Measurements from ENCODE around the gene BATF3.
"Not testable (repeated sequence)": the region's sequence is repeated elsewhere in the genome, so short reads cannot be mapped to it uniquely, and the experiment has no call there.

Gene BATF3

GRCh38 chr1:212683357-212683722, 16.3 kb downstream of the BATF3 start:
- DNase-seq, result no peak

GRCh38 chr1:212680680-212681389, 18.8 kb downstream of the BATF3 start:
- no peak for DNase-seq

GRCh38 chr1:212678456-212679410, 20.9 kb downstream of the BATF3 start:
- DNase-seq, result no peak

GRCh38 chr1:212677573-212677972, 22.1 kb downstream of the BATF3 start:
- DNase-seq, result no peak

DNA sequence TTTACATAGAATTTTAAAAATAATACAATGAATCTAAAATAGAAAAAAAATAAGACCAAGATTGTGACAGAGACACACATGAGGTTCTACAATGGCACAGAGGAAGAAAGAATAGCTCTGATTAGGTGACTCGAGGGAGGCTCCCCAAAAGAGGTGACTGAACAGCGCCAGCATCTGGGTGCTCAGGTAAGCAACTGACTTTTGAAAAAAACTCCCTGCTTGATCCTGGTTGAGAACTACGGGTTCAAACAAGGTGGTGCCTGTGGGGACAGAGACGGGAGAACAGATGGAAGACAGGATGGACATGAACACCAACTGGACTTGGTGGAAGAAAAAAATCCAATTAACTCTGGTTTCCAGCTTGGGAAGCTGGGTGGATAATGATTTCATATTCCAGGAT, 22.5 kb downstream of the BATF3 start:
- no peak for DNase-seq

GRCh38 chr1:212675675-212676074, 24.0 kb downstream of the BATF3 start:
- no peak for DNase-seq

DNA sequence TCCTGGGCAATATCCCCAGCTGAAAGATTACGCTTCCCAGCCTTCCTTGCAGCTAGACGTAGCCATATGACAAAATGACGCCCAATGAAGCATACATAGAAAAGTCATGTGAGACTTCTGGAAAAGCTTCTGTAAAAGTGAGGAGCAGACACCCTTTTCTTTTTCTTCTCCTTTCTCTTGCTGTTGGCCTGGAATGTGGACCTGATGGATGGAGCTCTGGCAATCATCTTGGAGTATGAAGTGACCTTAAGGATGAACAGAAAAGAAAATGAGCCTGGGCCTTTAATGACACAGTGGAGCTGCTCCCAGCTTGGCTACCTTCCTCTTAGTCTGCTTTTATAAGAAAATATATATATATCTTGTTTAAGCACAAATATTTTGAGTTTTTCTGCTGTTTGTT, 24.8 kb downstream of the BATF3 start:
- DNase-seq, result no peak

DNA sequence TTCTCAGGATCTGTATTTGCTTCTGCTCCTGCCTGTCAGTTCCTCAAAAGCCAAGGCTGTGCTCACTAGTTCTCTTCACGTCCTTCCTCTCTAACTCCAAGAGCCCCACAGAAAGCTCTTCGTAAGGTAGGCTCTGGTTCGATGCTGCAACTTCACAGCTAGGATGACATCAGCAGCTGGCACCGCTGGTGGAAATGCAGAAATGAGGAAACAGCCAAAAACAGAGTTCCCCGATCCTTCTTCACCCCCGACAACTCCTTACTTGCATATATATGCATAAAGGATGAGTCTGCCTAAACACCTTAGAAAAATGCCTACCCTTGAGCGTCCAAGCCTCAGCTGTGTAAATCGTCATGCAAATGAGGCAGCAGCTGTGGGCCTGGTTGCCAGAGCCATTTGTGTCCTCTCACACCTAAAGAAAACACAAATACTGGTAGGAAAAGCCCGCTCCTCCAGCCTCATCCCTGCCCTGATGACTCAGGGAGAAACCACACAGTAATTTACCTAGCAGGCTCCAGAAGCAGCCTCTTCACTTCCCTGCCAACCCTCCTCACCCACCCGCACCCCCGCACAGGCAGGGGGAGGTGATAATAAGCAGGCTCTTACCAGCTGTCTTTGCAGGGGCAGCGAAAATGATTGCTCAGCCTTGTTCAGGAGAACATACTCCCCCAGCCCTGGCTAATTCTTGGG, 28.2 kb downstream of the BATF3 start:
- peak; percentile 39 for DNase-seq

- DNase-seq, result no peak
Observed at GRCh38 chr1:212670882-212671281, 28.8 kb downstream of the BATF3 start.

- DNase-seq, result no peak
Observed at GRCh38 chr1:212670301-212670700, 29.3 kb downstream of the BATF3 start.

GRCh38 chr1:212669600-212669999, 30.0 kb downstream of the BATF3 start:
- DNase-seq, result no peak

DNA sequence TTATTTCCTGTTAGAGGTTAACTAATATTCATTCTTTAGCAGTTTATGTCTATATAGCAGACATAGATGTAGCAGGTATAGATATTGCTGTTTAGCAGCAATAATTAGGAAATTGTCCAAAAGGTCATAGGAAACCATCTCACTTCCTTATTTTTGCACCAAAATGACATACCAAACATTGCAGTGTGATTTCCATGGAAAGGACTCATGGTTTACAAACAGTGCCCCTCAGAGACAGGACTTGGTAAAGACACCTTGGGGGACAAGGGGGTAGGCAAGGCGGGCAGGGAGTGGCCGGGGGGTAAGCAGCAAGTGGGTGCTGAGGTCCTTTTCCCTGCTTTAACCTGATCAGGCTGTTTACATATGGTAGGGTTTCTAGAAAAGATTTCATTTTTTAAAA, 30.5 kb downstream of the BATF3 start:
- DNase-seq, result no peak

- no peak for DNase-seq
Observed at GRCh38 chr1:212668477-212668876, 31.2 kb downstream of the BATF3 start.

DNA sequence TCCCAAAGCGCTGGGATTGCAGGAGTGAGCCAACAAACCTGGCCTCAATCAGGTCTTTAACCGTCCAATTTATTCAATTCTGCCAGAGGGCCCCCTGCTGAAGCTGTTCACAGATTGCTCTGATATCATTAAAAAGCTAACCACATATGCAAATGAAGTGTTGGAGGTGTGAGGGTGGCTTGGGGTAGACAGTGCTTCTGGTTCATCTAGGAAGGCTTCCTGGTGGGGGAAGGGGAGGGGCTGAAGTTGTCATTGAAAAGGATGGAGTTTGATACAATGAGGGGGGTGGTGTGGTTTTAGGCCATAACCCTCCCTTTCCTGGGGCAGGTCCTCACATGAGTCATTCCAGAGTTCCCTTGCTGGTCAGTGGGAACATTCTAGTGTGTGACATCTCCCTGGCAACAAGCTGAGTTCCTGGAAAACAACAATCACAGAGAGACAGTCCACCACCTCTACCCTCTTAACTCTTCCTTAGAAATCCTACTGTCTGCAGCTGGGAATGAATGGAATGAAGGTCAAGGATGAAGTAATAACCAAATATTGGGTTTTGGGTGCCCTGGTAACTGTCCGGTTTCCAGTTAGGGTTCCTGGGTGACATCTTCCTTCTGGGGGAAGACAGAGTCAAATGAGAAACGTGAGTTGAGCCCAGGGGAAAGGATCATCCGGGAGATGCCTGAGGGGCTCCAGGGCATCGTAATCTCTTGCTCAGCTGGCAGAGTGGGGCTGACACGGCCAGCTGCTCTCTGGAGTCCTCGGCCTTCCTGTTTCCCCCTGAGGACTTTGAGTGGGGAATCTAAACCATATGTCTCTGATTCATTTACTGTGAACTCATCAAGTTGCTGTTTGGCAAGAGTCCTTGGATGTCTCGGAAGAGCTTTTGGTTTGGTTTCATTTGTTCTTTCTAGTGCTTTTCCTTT, 32.2 kb downstream of the BATF3 start:
- peak; percentile 47 for DNase-seq

GRCh38 chr1:212666116-212666775, 33.4 kb downstream of the BATF3 start:
- DNase-seq, result no peak

- peak; percentile 20 for DNase-seq
Observed at GRCh38 chr1:212665241-212666115, 34.2 kb downstream of the BATF3 start.

- DNase-seq, result no peak
Observed at GRCh38 chr1:212664409-212665199, 35.0 kb downstream of the BATF3 start.

GRCh38 chr1:212658250-212658649, 41.4 kb downstream of the BATF3 start:
- not testable (repeated sequence) for DNase-seq

GRCh38 chr1:212656730-212657129, 42.9 kb downstream of the BATF3 start:
- DNase-seq, result no peak
